SU-DHL-6 (cell line): ENCODE data around the gene TOR4A.

Source experiments
- H2AFZ ChIP-seq: fragments of 200-600 bp; sonication (generic); 2 replicates; pipeline ENCODE4 v1.6.1; 2014; ENCODE audit warnings: low read depth, mild to moderate bottlenecking, moderate library complexity, mixed read lengths, antibody characterized with exemption, low read length; ENCODE audit not compliant: severe bottlenecking
- H3F3A ChIP-seq: fragments of 200-600 bp; shearing (Covaris generic); 2 replicates; pipeline ENCODE4 v1.6.0; 2016; ENCODE audit warnings: antibody characterized with exemption, mild to moderate bottlenecking; ENCODE audit not compliant: insufficient read depth
- H3K27ac ChIP-seq: fragments of 200-600 bp; sonication (generic); 2 replicates; pipeline ENCODE4 v1.5.1; 2016; ENCODE audit warnings: low read depth, mild to moderate bottlenecking, low read length, moderate library complexity, mixed read lengths
- H3K27me3 ChIP-seq: fragments of 200-600 bp; sonication (generic), shearing (Covaris generic); 2 replicates; pipeline ENCODE4 v1.6.0; 2014; ENCODE audit warnings: mild to moderate bottlenecking, low read length
- H3K36me3 ChIP-seq: fragments of 200-600 bp; sonication (generic); 2 replicates; pipeline ENCODE4 v1.6.1; 2014; ENCODE audit warnings: mild to moderate bottlenecking, low read length, mixed read lengths
- H3K4me2 ChIP-seq: fragments of 300-600, 200-600 bp; shearing (Covaris generic), sonication (generic); 2 replicates; pipeline ENCODE4 v1.6.0; 2014; ENCODE audit warnings: low read length, low read depth, mild to moderate bottlenecking; ENCODE audit not compliant: poor library complexity, severe bottlenecking
- H3K4me3 ChIP-seq: fragments of 200-600 bp; sonication (generic); 2 replicates; pipeline ENCODE4 v1.5.1; 2014; ENCODE audit warnings: antibody characterized with exemption, low read length, mild to moderate bottlenecking, mixed read lengths; ENCODE audit not compliant: insufficient read depth, poor library complexity, severe bottlenecking
- H3K79me2 ChIP-seq: fragments of 200-600 bp; sonication (generic); 2 replicates; pipeline ENCODE4 v1.6.1; 2014; ENCODE audit warnings: mild to moderate bottlenecking, low read length, moderate library complexity; ENCODE audit not compliant: insufficient read depth
- H3K9ac ChIP-seq: fragments of 200-600 bp; sonication (generic); 2 replicates; pipeline ENCODE4 v1.7.0; 2014; ENCODE audit warnings: mild to moderate bottlenecking, low read length
- H3K9me2 ChIP-seq: fragments of 200-600 bp; sonication (generic); replicated peaks from 2 replicates; pipeline ENCODE4 v1.6.1; 2014; ENCODE audit warnings: low read length; ENCODE audit not compliant: insufficient read depth
- H3K9me3 ChIP-seq: fragments of 200-600 bp; sonication (generic); 2 replicates; pipeline ENCODE4 v1.6.1; 2014; ENCODE audit warnings: low read length, mixed read lengths; ENCODE audit not compliant: insufficient read depth
- H4K20me1 ChIP-seq: fragments of 200-600 bp; sonication (generic); 2 replicates; pipeline ENCODE4 v1.6.1; 2014; ENCODE audit warnings: low read depth, mild to moderate bottlenecking, antibody characterized with exemption, low read length, moderate library complexity, mixed read lengths
- CTCF ChIP-seq: fragments of 200-600 bp; sonication (generic); IDR thresholded peaks from one replicate; pipeline ENCODE4 v1.5.1; 2017; ENCODE audit warnings: antibody characterized with exemption, mild to moderate bottlenecking, low read length, moderate library complexity; ENCODE audit not compliant: insufficient read depth, poor library complexity, severe bottlenecking
- EZH2phosphoT487 ChIP-seq: fragments of 200-600 bp; sonication (generic), shearing (Covaris generic); conservative IDR thresholded peaks from 2 replicates; pipeline ENCODE4 v1.6.1; 2018; ENCODE audit warnings: mild to moderate bottlenecking, antibody characterized with exemption, low read length, moderate library complexity, mixed read lengths

The TOR4A gene

GRCh38 chr9:137293482-137294090 lies 16.1 kb downstream of the TOR4A start:
- H4K20me1 ChIP-seq: no peaks in the 10 kb centered on the region
- no peak overlapping the region for H3K4me2 ChIP-seq
- no peaks in the 10 kb centered on the region for H3K9me2 ChIP-seq
- no peaks in the 10 kb centered on the region for H3K27me3 ChIP-seq
- no peak overlapping the region for H3K4me3 ChIP-seq
- no peak overlapping the region for H3K9ac ChIP-seq
- H3K36me3 ChIP-seq: no peaks in the 10 kb centered on the region
- H3K9me3 ChIP-seq: no peaks in the 10 kb centered on the region
- H3K27ac ChIP-seq: no peak overlapping the region
- no peaks in the 10 kb centered on the region for H3K79me2 ChIP-seq
- no peak overlapping the region for H2AFZ ChIP-seq
- 0 out of 2 replicates have a peak, but pooled peaks cover 2% of the 10 kb centered on the region for H3F3A ChIP-seq
- TF ChIP-seq CTCF: no peak
- TF ChIP-seq EZH2phosphoT487: no peak

- H3K4me2 ChIP-seq: no peak overlapping the region
- H3K79me2 ChIP-seq: no peaks in the 10 kb centered on the region
- H3K27ac ChIP-seq: no peak overlapping the region
- no peak overlapping the region for H3K4me3 ChIP-seq
- no peaks in the 10 kb centered on the region for H3K27me3 ChIP-seq
- H3K9ac ChIP-seq: no peak overlapping the region
- no peak overlapping the region for H2AFZ ChIP-seq
- no peaks in the 10 kb centered on the region for H4K20me1 ChIP-seq
- H3F3A ChIP-seq: 0 out of 2 replicates have a peak, but pooled peaks cover 2% of the 10 kb centered on the region
- TF ChIP-seq EZH2phosphoT487 (no peak), CTCF (no peak)
- H3K36me3 ChIP-seq: no peaks in the 10 kb centered on the region
- no peaks in the 10 kb centered on the region for H3K9me2 ChIP-seq
- no peaks in the 10 kb centered on the region for H3K9me3 ChIP-seq
Observed at GRCh38 chr9:137294091-137294680, 16.7 kb downstream of the TOR4A start.

- no peaks in the 10 kb centered on the region for H3K36me3 ChIP-seq
- no peak overlapping the region for H3K4me2 ChIP-seq
- H3K9me2 ChIP-seq: no peaks in the 10 kb centered on the region
- no peaks in the 10 kb centered on the region for H3K79me2 ChIP-seq
- no peak for TF ChIP-seq EZH2phosphoT487
- TF ChIP-seq CTCF: no peak
- H3K27me3 ChIP-seq: no peaks in the 10 kb centered on the region
- no peak overlapping the region for H2AFZ ChIP-seq
- H3K9ac ChIP-seq: no peak overlapping the region
- no peaks in the 10 kb centered on the region for H3K9me3 ChIP-seq
- no peak overlapping the region for H3K4me3 ChIP-seq
- H4K20me1 ChIP-seq: no peaks in the 10 kb centered on the region
- H3K27ac ChIP-seq: no peak overlapping the region
- H3F3A ChIP-seq: 0 out of 2 replicates have a peak, but pooled peaks cover 2% of the 10 kb centered on the region
Observed at GRCh38 chr9:137294681-137295237, 17.2 kb downstream of the TOR4A start.
